Neural crest cell (in vitro differentiated cells): ENCODE measurements around the gene OSCP1. TPM values are rescaled to one million over a fixed set of nuclear protein-coding genes. Genes with fewer than 3 reads are reported as not detected.

Experiments used
- DNase-seq: peaks from one replicate; pipeline ENCODE4 v3.0.0; 2021; ENCODE audit warnings: low read depth, mixed read lengths, low spot score
- H3K27ac Mint-ChIP-seq: one replicate; pipeline ENCODE4 v1.8.0; 2021; ENCODE audit warnings: mild to moderate bottlenecking, mixed read lengths; ENCODE audit not compliant: unreplicated experiment
- H3K27me3 Mint-ChIP-seq: 2 replicates; pipeline ENCODE4 v1.8.0; 2021; ENCODE audit warnings: low read depth, mild to moderate bottlenecking, mixed read lengths
- H3K36me3 Mint-ChIP-seq: 2 replicates; pipeline ENCODE4 v1.8.0; 2021; ENCODE audit warnings: low read depth, mild to moderate bottlenecking, mixed read lengths
- H3K4me1 Mint-ChIP-seq: 2 replicates; pipeline ENCODE4 v1.8.0; 2021; ENCODE audit warnings: mixed read lengths
- H3K4me3 Mint-ChIP-seq: one replicate; pipeline ENCODE4 v1.8.0; 2021; ENCODE audit warnings: mild to moderate bottlenecking, mixed read lengths
- H3K9me3 Mint-ChIP-seq: 2 replicates; pipeline ENCODE4 v1.8.0; 2021; ENCODE audit warnings: mixed read lengths
- total RNA-seq: library from RNA; stranded (reverse); gene quantifications from 2 replicates; pipeline ENCODE4 v1.2.1, GENCODE V29; 2021
- TF ChIP-seq, protein P1 (sequence below): fragments of 200-600 bp; sonication (generic); conservative IDR thresholded peaks from 2 replicates; pipeline ENCODE4 v1.5.0; 2021; ENCODE audit warnings: antibody characterized with exemption, mild to moderate bottlenecking

OSCP1 gene
- total RNA-seq, 1 donor from 2014 or later, result 10.5 TPM

DNA sequence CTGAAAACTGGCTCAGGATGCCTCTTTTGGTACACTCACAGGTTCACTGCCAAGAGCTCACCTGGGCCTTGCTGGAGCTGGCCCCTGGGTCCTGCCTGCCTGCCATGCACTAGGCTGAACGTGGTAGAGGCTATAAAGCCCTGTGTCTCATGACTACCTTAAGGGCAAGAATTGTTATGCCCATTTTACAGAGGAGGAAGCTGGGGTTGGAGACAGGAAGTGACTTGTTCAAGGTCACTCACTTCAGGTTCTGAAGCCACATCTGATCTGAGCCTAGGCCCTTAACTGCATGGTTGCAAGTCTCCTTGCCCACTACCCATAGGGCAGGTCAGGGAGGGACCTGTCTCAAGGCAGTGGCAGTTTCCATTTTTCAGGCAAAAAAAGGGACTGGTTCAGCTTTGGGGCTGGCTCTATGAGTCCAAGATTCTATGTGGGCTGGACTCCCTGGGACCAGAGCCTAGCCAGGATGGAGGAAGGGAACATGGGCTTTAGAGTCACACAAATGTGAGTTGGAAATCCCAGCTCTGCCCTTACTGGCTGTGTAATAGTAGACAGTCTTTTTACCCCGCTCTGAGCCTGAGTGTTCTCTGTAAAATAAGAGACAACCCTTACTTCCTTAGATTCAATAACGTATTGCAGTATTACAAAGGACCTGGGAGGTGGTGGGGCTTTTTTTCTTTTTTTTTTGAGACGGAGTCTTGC lies 72.3 kb downstream of the OSCP1 start:
- H3K27ac Mint-ChIP-seq, result no peak overlapping the region
- peaks cover 28% of the 10 kb centered on the region for H3K4me1 Mint-ChIP-seq
- no peak for DNase-seq
- TF ChIP-seq, protein P1, sequence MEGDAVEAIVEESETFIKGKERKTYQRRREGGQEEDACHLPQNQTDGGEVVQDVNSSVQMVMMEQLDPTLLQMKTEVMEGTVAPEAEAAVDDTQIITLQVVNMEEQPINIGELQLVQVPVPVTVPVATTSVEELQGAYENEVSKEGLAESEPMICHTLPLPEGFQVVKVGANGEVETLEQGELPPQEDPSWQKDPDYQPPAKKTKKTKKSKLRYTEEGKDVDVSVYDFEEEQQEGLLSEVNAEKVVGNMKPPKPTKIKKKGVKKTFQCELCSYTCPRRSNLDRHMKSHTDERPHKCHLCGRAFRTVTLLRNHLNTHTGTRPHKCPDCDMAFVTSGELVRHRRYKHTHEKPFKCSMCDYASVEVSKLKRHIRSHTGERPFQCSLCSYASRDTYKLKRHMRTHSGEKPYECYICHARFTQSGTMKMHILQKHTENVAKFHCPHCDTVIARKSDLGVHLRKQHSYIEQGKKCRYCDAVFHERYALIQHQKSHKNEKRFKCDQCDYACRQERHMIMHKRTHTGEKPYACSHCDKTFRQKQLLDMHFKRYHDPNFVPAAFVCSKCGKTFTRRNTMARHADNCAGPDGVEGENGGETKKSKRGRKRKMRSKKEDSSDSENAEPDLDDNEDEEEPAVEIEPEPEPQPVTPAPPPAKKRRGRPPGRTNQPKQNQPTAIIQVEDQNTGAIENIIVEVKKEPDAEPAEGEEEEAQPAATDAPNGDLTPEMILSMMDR, result no peak
- H3K4me3 Mint-ChIP-seq, result no peak overlapping the region
- no peaks in the 10 kb centered on the region for H3K27me3 Mint-ChIP-seq
- no peaks in the 10 kb centered on the region for H3K9me3 Mint-ChIP-seq
- H3K36me3 Mint-ChIP-seq, result no peaks in the 10 kb centered on the region

DNA sequence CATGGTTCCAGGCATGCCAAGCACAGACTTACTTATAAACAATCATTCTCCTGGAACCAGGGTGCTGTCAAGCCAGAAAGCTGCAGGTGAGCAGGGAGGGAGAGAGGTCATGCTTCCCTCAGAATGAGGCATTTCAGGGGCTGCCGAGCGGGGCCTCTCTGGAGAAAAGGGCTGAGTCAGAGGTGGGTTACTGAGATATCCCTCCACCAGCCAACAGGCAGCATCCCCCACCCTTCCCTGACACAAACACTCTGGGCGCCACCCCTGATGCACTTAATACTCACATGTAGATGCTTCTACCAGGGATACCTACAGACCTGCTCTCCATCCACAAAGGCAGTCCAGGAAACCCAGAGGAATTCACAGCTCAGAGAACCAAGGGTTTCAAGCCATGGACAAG lies 77.6 kb downstream of the OSCP1 start:
- DNase-seq, result no peak
- Mint-ChIP-seq H3K36me3 (no peaks in the 10 kb centered on the region), H3K27me3 (no peaks in the 10 kb centered on the region), H3K4me1 (peaks cover 48% of the 10 kb centered on the region), H3K27ac (peak overlapping the region; percentile 91), H3K4me3 (no peak overlapping the region), H3K9me3 (no peaks in the 10 kb centered on the region)
- TF ChIP-seq, protein P1, result no peak

DNA sequence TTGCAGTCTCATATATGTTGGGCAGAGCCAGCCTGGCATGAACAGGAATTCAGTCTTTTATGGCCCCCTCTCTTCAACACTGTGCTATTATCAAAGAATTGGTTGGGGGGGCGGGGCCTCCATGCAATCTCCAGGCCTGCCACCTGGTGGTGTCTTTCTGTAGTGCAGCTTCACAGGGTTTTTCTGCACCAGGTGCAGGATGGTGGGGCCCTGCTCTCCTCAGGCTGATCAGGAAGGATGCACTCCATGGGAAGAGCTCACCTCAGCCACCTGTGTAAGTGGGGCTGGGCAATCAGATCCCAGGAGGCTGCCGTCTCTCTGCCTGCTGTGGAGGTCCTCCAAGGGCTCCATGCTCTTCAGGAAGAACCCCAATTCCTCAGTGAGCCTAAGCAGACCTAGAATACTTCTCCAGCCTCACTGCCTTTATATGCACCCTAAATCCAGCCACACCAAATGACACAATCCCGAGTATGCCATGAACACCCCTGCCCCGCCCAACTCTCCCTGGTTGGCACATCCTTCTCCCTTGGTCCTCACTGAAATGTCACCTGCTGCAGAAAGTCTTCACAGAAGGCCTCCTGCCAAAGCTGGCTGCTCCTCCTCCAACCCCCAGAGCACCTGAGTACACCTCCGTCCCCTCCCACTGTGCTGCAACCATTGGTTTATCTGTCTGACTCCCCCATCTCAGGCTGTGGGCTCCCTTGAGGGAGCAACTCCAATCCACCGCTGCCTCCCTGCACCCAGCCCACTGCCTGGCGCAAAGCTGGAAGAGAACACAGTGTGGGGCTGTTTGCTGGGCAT lies 81.0 kb downstream of the OSCP1 start:
- no peak overlapping the region for H3K27ac Mint-ChIP-seq
- H3K9me3 Mint-ChIP-seq, result no peaks in the 10 kb centered on the region
- no peaks in the 10 kb centered on the region for H3K36me3 Mint-ChIP-seq
- no peaks in the 10 kb centered on the region for H3K27me3 Mint-ChIP-seq
- peaks cover 46% of the 10 kb centered on the region for H3K4me1 Mint-ChIP-seq
- TF ChIP-seq, protein P1, result peak; percentile 91
- H3K4me3 Mint-ChIP-seq, result peak overlapping the region; percentile 47
- peak; percentile 89 for DNase-seq

Other genes starting within 250 kb of the OSCP1 start
- 167 and 170 TPM in 2 replicates for gene THRAP3, start 226.0 kb downstream of the OSCP1 start, total RNA-seq
- 5.4 and 5.9 TPM in 2 replicates for gene SH3D21, start 144.1 kb downstream of the OSCP1 start, total RNA-seq
- gene EVA1B, start 126.8 kb downstream of the OSCP1 start, total RNA-seq, result 24.8 and 28.5 TPM in 2 replicates
- 77.5 and 80.1 TPM in 2 replicates for gene STK40, start 64.5 kb downstream of the OSCP1 start, total RNA-seq
- 48.1 and 48.4 TPM in 2 replicates for gene LSM10, start 52.5 kb downstream of the OSCP1 start, total RNA-seq
- gene MRPS15, start 13.9 kb upstream of the OSCP1 start, total RNA-seq, result 89.8 and 97.3 TPM in 2 replicates
- gene CSF3R, start 32.5 kb upstream of the OSCP1 start, total RNA-seq, result not detected in 2 replicates